ENCODE data around the gene ITGA4.

ITGA4 gene

DNA sequence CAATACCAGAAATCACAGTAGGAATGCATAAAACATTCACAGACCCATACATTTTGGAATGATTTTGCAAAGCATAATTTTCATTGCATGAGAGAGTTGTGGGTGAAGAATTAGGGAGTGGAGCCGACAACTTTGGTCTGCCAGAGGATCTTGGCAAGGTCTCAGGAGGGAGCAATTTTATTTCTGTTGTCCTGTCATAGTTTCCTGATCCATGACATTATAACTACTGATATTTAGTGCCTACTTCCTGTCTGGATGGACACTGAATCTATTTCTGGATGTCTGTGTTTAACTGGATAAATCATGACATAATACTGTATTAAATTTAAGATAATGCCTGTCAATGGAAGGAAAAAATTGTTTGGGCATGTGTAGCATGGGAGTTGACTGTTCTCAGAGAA lies 2.4 kb downstream of the ITGA4 start:
- no peak for FAIRE-seq

DNA sequence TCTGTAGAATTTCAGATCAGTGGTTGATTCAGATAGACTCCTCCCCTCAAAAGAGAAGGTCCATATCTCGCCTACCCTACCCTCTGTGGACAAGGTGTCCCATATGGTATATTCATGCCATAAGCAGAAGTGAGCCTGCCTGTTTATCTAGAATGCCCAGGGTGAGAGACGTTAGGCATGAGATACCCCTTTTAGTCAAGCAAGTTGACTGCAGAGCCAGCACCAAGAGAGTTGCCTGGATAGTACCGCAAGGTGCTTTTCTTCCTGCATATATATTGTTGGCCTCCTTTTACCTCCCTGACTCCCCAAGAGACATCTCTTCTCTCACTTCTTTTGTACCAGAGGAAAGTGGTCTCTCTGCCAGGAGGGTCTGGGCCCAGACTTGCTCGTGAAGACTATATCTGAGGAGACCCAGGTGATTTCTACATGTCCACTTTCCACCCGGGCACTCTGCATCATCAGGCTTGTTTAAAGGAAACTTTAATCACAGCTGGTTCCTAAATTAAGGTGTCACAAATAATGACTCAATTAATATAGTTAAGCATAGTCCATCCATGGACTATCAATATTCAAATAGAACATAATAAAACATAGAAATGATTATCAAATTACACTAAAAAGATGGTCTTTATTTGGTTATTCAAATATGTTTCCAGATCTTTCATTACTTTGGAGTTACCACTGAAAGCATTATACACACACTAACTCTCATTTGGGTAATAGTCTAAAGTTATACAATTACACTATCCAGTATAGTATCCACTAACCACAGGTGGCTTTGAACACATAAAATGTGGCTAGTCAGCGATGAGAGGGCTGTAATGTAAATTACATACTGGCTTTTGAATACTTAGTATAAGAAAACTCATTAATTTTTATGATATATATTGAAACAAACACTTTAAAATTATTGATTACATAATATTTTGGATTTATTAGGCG lies 4.1 kb downstream of the ITGA4 start:
- FAIRE-seq: no peak

DNA sequence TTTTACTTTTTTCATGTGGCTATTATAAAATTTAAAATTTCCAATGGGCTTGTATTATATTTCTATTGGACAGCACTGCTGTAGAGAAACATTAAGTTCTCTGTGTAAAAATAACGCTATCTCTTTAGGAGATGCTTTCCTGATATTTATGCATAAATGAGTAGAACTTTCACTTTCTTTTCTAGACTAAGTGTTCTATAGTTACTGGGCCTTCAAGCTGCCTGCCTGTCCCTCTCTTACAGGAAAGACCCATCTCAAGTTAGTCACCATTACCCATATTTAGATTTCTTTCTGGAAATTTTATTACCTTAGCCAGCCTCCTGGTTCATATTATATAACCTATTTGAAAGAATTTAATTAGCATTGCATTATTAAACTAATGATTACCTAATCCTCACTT lies 4.8 kb downstream of the ITGA4 start:
- no peak for FAIRE-seq

DNA sequence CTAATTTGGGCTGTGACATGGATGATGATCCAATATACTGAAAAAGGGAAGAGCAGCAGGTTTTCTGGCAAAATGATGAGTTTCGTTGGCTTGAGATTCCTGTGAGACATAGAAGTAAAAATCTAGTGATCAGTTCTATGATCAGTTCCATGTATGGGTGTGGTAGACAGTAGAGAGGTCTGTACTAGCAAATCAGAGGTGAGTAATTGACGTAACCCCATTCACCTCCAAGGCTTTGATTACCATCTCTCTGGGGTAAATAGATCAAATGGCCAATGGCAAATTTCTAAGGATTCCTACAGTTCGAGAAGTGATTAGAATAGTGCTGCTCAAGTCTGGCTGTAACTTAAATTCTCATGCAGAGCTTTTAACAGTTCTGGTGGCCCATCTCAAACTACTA lies 6.4 kb downstream of the ITGA4 start:
- FAIRE-seq: no peak

DNA sequence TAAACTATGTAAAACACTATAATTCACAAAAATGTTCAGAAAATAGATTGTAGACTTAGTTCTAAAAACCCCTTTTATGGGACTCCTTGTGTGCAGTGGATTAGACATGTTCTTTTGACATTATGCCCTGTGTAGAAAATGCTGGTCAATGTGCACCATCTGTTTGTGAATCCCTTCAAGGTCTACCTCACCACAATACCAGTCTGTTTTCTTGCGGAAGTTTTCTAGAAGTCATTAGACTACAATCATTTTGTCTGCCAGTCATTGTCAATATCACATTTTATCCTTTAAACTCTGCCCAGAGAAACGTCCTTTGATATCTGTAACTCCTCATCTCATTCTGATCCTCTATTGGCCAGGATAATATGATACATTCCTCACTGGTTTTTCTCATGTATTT lies 7.8 kb downstream of the ITGA4 start:
- FAIRE-seq: no peak

DNA sequence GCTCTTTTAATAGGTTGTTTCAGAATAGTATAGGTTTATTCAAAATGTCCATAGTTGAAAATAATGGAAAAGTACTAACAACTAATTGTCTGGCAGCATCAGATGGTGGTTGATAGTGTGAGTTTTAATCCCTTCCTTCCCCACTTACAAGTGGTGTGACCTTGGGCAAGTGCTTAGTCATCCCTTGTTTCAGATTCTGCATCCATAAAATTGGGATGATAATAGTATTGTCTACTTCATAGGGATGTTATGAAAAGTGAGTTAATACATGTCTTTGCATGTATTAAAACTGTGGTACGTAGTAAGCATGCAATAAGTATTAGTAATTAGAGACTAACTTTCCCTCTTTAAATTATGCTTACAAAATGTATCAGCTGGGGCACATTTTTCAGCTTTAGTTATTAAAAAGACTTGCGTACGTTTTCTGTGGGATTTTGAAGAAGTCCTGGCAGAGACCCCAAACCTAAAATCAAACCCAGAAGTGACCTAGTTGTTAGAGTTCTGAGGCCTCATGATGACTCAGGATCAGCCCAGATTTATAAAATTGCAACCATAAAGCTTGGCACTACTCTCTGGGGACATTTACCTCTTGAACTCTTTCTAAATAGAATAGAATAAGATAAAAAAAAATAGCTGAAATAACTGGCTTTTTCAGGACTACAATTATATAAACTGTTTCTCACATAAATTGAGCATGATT lies 8.6 kb downstream of the ITGA4 start:
- FAIRE-seq: no peak

DNA sequence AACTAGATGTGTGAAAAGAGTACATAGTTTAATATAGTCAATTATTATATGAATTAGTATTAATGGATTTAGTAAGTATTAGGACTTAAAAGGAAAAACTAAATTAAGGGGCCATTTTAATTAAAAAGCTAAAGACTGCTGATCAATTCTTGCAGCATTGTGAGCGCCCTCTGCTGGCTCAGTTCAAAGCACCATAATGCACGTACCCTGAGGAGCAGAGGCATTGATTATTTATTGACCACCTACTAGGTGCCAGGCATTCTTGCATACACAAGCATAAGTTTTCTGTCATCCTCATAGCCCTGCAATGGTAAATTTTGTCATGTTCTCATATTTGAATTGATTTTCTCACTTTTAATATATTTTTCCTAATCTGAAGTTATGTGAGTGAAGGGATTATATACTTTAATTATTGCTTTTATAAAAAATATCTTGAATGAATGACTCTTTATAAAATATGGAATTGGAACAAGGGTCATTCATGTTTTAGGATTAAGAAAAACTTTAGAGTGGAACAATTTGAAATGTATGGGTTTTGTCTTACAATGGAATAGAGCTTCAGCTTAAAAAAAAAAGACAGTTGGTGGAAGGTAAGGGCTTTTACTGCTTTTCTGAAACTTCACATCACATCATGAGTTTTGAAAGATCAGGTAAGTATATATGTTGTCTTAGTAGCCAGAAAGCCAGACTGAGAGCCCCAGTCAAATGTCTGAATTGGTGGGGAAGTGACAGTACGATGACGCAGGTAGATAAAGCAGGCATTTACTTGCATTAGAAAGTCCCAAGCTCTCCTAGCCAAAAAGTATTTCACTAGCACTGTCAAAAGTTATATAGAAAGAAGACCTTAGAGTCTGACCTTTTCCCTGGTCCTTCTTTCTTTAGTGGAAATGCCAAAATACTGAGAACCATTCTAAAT lies 9.7 kb downstream of the ITGA4 start:
- peak; percentile 57 for FAIRE-seq

DNA sequence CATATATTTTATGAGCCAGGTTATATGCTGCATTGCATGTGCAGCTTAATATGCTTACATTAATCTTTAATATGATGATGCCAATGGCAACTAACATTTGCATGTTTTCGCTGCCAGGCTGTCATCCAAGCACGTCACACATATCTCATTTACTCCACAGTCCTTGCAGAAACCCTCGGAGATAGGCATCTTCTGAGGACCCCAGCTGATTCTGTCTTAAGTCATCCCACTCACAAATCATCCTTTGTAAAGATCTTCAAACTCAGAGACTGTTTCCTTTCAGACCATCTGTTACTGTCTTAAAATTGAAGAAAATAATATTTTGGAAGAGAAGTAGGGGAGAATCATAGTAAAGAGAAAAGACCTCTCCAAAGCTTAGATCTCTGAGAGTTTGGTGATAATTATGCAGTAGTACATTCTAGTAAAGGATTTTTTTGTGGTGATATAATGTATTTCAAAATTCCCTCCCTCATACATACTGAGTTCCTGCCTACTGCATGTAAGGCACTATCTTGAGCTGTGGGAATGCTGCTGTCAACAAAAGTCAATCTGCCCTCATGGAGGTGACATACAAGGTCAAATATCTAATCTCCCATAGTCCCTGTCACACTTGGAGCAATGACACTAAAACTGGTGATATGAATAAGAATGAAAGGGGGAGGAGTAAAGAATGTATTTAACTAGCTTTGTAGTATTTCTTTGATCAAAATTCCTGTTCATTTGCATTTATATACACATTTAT lies 11.0 kb downstream of the ITGA4 start:
- FAIRE-seq: no peak

DNA sequence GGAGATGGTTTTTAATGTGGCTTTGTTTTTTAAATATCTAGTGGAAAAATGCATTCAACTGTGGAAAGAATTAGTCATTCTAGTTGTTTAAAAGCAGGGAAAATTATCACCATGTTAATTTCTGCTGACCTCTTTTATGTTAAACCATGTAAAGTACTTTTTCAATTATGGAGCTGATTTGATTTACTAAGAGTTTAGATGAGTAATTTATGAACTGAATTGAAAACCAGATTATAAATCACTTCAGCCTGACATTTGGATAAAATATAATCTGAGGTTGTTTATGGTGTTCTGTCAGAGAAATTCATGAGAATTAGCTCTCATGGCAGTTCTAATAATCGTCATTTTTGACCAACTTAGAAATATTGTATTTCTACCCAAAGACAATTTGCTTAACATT lies 11.6 kb downstream of the ITGA4 start:
- no peak for FAIRE-seq

DNA sequence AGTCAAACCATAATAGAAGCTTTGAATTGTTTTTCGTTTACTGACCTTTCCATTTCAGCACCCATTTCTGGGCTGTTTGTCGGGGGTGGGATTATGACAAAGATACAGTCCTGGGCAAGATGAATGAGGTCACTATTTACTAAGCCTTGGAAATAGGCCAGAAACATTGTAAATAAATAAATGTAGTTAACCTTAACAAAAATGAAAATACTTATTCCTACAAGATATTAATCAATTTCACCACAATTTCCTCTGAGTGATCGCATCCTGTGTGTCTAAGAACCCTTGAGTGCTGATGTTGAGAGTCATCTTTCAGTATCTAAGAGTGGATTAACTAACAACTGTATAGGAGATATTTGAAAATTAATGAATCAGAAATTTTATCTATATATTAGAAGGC lies 14.0 kb downstream of the ITGA4 start:
- FAIRE-seq: no peak

DNA sequence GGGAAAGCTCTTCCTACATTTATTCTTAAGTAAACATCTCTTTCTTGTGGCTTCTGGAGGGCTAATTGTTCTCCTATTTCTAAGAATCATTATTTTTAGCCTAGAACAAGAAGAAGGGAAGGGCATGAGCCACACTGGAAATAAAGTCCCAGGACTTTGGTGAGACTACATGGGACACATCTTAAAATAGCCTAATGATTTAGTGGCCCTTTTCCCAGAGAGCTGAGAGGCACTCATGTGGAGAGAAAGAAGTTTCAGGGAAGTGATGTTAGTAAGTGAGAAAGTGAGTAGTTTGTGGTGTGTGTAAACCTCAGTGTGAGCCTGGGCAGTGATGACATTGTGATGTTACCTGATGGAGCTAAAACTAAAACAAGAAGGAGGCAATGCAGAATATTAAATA lies 14.6 kb downstream of the ITGA4 start:
- no peak for FAIRE-seq

DNA sequence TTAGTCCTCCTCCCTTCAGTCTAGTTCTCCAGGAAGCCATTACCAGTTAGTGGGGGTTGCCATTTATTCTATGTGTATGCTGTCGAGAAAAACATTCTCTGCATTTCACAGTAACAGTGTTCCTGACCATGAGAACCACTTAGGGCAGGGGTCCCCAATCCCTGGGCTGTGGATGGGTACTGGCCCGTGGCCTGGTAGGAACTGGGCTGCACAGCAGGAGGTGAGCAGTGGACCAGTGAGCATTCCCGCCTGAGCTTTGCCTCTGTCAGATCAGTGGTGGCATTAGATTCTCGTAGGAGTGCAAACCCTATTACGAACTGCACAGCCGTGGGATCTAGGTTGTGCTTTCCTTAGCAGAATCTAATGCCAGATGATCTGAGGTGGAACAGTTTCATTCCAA lies 15.8 kb downstream of the ITGA4 start:
- no peak for FAIRE-seq

DNA sequence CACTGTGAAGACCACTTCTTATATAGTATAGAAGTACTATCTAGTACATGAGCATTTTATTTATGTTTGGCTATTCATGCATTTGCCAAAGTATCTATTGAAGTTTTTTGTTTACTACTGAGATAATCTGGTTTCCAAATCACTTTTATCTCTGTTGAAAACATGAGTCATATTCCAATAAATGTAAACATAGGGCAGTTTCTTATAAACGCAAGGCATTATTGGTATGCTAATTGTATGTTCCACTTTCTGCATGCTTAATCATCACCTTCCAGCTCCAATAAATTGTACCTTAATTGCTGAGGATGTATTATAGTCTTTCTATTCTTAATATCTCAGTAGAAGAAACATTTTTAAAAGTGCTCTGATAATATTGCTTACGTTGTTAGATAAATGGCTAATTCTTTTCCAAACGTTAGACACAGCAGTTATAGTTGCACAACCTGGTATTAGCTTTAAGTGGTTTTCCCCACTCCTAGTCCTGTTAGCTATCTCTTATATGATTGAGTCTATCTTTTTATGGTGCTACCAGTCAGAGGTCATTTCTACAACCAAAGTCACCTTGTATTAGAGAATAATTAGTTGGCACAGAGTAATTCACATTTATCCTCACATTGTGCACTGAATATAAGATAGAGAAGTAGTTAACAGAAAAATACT lies 17.2 kb downstream of the ITGA4 start:
- no peak for FAIRE-seq

DNA sequence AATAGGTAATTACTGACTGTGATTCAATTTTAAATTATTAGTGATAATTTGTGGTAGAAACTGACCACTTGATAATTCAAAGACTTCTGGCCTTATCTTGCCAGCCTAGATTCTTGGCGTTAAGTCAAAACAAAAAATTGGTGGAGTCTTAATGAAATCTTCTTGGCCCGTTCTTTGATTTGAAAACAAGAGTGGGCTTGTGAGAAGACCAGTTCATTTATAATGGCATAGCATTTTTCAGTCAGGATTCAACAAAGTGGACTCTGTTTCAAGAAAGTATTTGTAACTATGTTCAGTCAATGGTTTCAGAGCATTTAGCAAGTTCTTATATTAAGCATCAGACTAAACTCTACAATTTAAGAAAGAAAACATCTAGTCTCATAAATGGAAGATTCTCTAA lies 26.0 kb downstream of the ITGA4 start:
- FAIRE-seq: no peak

DNA sequence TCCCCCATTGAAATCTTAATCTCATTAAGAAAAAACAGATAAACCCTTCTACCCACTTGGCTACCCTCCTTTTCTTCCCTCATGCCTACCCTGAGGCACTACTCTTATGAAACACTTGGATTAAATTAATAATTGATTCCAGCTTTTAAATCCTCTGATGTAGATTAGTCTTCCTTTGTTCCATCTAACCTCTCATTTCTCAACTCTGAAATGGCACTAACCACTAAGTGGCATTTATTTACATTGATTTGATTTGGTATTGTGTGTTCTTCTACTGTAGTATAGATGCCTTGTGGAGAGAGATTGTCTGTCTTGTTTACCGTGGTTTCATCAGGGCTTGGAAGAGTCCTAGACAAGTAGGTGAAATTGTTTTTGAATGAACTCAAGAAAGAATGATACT lies 26.7 kb downstream of the ITGA4 start:
- no peak for FAIRE-seq

DNA sequence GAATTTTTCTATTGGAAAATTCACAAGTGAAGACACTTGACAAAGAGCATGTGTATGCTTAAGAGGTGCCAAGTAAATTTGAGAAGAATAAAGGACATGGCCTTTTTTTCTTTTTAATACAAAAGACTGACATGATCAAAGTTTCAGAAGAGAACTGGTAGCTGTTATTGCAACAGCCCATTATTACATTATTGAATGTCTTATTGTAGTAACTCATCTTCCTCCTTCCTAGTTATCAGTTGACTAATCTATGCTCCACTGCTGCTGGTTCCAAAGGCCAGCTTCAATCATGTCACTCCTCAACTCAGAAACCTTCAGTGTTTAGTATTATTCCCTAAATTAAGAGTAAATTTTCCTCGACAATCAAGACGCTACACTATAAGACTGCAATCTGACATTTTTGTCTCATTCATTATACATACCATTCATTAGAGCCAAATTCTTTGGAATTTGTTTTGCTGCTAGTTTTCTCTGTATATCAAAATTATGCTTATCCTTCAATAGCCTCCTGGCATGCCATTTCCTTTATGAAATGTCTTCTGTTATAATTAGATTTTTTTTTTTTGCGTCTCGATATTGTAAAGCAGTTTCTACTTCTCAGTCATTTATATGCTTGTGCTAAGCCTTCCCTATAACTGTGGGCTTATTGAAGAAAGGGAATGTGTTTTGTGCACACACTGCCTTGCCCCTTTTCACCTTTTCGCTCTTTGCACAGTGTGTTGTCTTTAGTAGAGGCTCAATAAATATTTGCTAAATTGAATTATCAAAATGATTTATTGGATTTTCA lies 27.9 kb downstream of the ITGA4 start:
- FAIRE-seq: no peak

DNA sequence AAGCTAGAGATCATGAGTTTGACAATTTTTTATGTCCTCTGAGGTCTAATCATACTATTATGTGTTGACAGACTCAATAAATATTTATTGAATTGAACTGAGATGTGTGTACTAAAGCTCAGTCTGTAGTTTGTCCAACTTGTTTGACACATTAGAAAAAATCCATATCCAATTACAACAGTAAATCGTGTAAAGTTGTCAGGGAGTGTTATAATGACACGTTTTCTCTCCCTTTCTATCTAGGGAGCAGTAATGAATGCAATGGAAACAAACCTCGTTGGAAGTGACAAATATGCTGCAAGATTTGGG lies 28.4 kb downstream of the ITGA4 start:
- FAIRE-seq: no peak

DNA sequence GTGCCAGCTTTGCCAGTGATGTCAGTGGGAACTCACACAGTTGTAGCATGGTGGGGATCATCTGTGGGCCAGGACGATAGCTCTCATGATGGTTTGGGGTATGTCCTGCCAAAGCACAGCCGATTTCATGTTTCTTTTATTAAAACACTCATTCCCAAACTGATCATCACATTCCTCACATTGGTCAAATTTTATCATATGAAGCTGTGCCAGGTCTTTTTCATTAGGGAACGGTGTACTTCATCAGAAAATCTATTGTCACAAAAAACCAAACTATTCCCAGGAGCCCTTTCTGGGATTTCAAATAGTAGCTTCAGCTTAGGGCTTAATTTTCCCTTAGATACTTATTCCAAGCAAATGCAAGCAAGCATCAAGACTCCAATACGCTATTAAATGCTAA lies 42.0 kb downstream of the ITGA4 start:
- no peak for FAIRE-seq

DNA sequence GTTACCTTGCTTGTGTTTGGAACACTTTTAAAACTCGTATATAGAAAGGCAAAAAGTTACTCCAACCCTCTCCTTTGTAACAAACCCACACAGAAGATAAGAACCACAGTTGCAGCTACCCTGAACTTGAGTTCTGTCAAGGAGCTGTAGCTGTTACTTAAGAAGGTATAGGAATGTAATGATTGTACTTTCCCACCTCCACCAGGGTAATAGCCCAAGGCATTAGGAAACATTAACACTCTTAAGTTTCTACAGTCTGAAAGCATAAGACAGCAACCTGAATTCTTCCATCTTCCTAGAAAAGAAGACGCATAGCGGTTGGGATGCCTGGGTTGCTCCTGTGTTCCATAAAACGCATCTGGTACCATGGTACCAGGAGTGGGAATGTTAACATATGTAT lies 43.0 kb downstream of the ITGA4 start:
- FAIRE-seq: no peak

DNA sequence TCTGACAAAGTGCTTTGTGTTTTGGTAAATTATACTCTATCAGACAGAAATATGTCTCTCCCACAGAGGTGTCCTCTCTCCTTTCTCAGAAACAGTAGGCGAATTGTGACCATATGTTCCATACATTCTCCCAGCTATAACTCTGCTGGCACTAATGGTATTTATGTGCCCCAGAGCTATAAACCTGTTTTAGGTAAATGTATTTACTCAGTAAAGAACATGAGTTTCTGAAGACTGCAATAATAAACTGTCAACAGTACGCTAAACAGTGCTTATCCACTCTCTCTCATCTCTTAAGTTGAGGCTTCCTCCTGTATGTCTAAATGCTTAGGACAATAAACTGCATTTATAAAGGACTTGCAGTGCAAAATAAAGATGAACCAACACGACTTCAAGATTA lies 58.5 kb downstream of the ITGA4 start:
- no peak for FAIRE-seq

DNA sequence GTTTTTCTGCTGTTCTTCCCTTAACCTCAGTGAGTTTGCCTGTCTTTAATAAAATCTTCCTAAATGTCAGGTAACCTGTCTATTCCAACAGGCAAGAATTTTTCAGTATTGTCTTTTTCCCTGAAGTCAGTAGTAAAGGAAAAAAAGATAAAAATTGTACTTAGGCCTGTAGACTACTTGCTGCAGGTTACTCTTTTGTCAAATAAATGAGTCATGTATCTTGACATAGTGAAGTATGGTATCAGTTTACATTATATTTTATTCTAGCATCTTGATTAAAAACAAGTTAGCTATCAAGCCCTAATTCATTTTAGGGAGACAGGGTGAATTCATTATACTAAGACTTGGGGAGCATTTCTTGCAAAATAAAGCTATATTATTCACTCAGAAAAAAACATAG lies 59.8 kb downstream of the ITGA4 start:
- no peak for FAIRE-seq
